HL-60 (cell line): Measurements from ENCODE around the gene DHRS1.
"Not testable (repeated sequence)": the region's sequence is repeated elsewhere in the genome, so short reads cannot be mapped to it uniquely, and the experiment has no call there.

Source experiments
- DNase-seq, 2 experiments: peaks; one replicate each; pipeline ENCODE4 v3.0.0-alpha.2; 2010 to 2020; ENCODE audit warnings: low read depth in 1 of 2, low spot score in 1 of 2
- H3K27ac ChIP-seq: fragments of 250-450 bp; sonication (Bioruptor Pico); replicated peaks from 2 replicates; pipeline ENCODE4 v1.5.1; 2020; ENCODE audit warnings: mild to moderate bottlenecking, moderate library complexity
- H3K27me3 ChIP-seq: fragments of 250-450 bp; sonication (Bioruptor Pico); 2 replicates; pipeline ENCODE4 v1.5.1; 2021; ENCODE audit warnings: mild to moderate bottlenecking, moderate library complexity; ENCODE audit not compliant: insufficient read depth, poor library complexity, severe bottlenecking
- H3K4me3 ChIP-seq: replicated peaks from 2 replicates; pipeline ENCODE4 v1.5.1; 2011; ENCODE audit warnings: mild to moderate bottlenecking, control low read depth, low read length; ENCODE audit not compliant: insufficient read depth
- GABPA ChIP-seq: IDR thresholded peaks from 2 replicates; pipeline ENCODE4 v1.6.1; 2012; ENCODE audit warnings: low read depth
- POLR2AphosphoS5 ChIP-seq: IDR thresholded peaks from 2 replicates; pipeline ENCODE4 v1.6.1; 2012; ENCODE audit warnings: low read depth
- SPI1 ChIP-seq: IDR thresholded peaks from 2 replicates; pipeline ENCODE4 v1.6.1; 2012; ENCODE audit warnings: low read depth, mild to moderate bottlenecking, borderline replicate concordance
- TF ChIP-seq, protein P1 (sequence below): IDR thresholded peaks from 2 replicates; pipeline ENCODE4 v1.6.1; 2012; ENCODE audit warnings: low read depth; ENCODE audit not compliant: insufficient replicate concordance
- TF ChIP-seq, protein P2 (sequence below): IDR thresholded peaks from one replicate; pipeline ENCODE4 v1.5.1; 2011; ENCODE audit warnings: low read length, control low read depth, inconsistent platforms; ENCODE audit not compliant: insufficient read depth

Gene DHRS1

DNA sequence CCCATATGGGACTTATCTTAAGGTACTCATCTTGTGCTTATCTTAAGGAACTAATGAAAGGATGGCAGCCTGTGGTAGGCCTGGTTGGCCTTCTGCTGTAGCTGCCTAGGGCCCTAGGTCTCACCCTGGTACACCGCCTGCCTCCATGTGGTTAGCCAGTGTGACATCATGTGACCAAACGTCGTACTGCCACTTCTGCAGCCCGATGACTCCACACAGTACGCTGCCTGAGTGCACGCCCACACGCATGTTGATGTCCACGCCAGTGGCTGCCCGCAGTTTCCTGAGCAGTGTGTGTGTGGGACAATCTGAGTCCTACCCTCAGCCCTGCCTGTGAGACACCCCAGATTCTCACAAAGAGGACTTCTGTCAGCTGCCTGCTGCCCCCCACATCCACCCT, 30.2 kb upstream of the DHRS1 start:
- DNase-seq, result peak; percentile 80 to 96
- peak; percentile 67; the same call in 1 of the 2 replicates for TF ChIP-seq POLR2AphosphoS5
- no peak for TF ChIP-seq GABPA
- Histone ChIP-seq H3K4me3 (no peak overlapping the region), H3K27ac (peak overlapping the region; percentile 61), H3K27me3 (peaks cover 6% of the 10 kb centered on the region)

DNA sequence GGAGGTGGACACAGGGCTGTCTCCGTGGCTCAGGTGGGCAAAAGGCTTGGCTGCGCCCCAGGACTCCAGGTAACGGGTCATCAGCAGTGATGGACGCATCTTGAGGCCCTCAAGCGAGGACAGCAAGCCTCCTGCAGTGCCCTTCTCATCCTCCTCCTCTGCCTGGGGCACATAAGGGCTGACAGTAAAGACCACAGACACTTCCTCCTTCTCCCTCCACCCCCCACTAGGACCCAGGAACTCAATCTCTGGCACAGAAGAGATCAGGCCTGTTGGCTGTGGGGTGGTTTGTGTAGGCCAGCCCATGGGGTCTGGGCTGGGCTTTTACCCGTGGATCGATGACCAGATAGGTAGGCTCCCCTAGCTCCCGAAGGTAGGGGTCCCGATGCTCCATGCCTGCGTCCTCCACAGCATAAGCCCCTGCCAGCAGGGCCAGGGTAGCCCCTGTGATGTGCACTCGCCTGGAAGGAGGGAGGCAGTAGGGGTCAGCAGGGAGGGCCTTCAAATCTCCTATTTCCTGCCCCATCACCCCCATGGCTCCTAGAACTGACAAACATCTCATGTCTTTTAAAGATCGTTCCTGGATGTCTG, 29.6 kb upstream of the DHRS1 start:
- peak; percentile 85 for TF ChIP-seq SPI1
- TF ChIP-seq, protein P1, sequence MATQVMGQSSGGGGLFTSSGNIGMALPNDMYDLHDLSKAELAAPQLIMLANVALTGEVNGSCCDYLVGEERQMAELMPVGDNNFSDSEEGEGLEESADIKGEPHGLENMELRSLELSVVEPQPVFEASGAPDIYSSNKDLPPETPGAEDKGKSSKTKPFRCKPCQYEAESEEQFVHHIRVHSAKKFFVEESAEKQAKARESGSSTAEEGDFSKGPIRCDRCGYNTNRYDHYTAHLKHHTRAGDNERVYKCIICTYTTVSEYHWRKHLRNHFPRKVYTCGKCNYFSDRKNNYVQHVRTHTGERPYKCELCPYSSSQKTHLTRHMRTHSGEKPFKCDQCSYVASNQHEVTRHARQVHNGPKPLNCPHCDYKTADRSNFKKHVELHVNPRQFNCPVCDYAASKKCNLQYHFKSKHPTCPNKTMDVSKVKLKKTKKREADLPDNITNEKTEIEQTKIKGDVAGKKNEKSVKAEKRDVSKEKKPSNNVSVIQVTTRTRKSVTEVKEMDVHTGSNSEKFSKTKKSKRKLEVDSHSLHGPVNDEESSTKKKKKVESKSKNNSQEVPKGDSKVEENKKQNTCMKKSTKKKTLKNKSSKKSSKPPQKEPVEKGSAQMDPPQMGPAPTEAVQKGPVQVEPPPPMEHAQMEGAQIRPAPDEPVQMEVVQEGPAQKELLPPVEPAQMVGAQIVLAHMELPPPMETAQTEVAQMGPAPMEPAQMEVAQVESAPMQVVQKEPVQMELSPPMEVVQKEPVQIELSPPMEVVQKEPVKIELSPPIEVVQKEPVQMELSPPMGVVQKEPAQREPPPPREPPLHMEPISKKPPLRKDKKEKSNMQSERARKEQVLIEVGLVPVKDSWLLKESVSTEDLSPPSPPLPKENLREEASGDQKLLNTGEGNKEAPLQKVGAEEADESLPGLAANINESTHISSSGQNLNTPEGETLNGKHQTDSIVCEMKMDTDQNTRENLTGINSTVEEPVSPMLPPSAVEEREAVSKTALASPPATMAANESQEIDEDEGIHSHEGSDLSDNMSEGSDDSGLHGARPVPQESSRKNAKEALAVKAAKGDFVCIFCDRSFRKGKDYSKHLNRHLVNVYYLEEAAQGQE, result no peak
- Histone ChIP-seq H3K27me3 (peaks cover 2% of the 10 kb centered on the region), H3K27ac (peak overlapping the region; percentile 61), H3K4me3 (no peak overlapping the region)
- peak in 1 of 2 experiments; percentile 77 for DNase-seq

DNA sequence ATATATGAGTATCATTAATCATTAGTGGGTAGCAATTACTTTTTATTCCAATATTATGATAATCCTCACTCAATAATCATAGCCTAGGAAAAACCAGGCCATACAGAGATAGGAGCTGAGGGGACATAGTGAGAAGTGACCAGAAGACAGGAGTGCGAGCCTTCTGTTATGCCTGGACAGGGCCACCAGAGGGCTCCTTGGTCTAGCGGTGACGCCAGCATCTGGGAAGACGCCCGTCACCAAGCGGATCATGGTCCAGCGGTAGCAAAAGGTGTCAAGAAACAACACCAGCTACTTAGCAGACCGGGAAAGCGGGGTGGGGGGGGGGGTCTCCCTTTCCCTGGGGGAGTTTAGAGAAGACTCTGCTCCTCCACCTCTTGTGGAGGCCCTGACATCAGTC, 28.3 kb upstream of the DHRS1 start:
- not testable (repeated sequence) for H3K27me3 ChIP-seq, H3K4me3 ChIP-seq
- peak overlapping the region; percentile 59 for H3K27ac ChIP-seq
- DNase-seq, result peak in 1 of 2 experiments; percentile 51

DNA sequence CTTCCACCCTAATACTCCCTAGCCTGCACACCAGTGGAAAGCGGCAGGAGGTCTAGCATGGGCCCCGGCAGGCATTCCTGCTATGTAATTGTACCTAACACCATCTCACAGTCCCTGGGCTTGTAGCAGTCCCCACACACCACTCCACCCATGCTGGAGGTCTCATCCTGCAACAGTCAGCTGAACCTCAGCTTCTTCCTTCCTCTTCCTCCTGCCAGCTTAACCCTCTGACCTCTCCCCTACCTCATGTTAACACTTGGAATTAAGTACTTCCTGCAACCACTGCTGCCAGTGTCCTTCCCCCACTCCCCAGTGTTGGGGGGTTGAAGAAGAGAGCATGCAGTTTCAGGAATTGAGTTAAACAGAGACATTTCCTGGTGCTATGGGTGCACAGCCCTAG, 27.7 kb upstream of the DHRS1 start:
- no peak overlapping the region for H3K4me3 ChIP-seq

DNA sequence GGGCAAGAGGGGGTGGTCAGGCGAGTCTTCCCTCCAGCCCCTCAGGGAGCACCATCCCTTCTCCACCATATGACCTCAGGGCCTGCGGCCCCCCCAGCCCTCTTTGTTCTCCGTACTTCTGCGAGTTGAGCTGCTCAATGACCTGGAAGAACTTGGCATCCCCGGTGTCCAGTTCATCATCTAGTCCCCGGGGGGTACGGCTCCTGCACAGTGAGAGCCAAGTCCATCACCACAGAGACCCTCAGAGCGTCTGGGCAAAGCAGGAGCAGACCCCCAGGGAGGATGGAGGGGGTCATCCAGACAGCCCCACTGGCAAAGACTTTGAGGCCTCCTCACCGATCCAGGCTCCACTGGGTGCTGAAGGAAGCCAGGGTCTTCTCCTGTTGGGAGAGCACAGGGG, 26.4 kb upstream of the DHRS1 start:
- no peak overlapping the region for H3K4me3 ChIP-seq
- H3K27me3 ChIP-seq, result no peaks in the 10 kb centered on the region
- TF ChIP-seq GABPA, result no peak
- no peak for TF ChIP-seq SPI1
- no peak for TF ChIP-seq POLR2AphosphoS5
- TF ChIP-seq, protein P1, result no peak
- TF ChIP-seq, protein P2, sequence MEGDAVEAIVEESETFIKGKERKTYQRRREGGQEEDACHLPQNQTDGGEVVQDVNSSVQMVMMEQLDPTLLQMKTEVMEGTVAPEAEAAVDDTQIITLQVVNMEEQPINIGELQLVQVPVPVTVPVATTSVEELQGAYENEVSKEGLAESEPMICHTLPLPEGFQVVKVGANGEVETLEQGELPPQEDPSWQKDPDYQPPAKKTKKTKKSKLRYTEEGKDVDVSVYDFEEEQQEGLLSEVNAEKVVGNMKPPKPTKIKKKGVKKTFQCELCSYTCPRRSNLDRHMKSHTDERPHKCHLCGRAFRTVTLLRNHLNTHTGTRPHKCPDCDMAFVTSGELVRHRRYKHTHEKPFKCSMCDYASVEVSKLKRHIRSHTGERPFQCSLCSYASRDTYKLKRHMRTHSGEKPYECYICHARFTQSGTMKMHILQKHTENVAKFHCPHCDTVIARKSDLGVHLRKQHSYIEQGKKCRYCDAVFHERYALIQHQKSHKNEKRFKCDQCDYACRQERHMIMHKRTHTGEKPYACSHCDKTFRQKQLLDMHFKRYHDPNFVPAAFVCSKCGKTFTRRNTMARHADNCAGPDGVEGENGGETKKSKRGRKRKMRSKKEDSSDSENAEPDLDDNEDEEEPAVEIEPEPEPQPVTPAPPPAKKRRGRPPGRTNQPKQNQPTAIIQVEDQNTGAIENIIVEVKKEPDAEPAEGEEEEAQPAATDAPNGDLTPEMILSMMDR, result no peak
- DNase-seq, result no peak
- no peak overlapping the region for H3K27ac ChIP-seq

More for the DNA sequence above, 27.7 kb upstream of the DHRS1 start:
- Histone ChIP-seq H3K27me3 (no peaks in the 10 kb centered on the region), H3K27ac (peak overlapping the region; percentile 59)
- TF ChIP-seq GABPA (no peak), POLR2AphosphoS5 (peak; percentile 69)
- TF ChIP-seq, protein P2, result no peak
- peak; percentile 72 to 74 for DNase-seq
